A549 (cell line): Measurements from ENCODE around the gene WLS.

ENCODE experiments used
- CHD4 ChIP-seq: fragments of 200-600 bp; sonication (generic); IDR thresholded peaks from 2 replicates; pipeline ENCODE4 v1.6.1; 2016; ENCODE audit warnings: antibody characterized with exemption, mild to moderate bottlenecking, borderline replicate concordance
- HDAC2 ChIP-seq: fragments of 200-600 bp; sonication (generic); IDR thresholded peaks from 2 replicates; pipeline ENCODE4 v1.6.1; 2016
- HOXB5 ChIP-seq: fragments of 250-450 bp; sonication (Bioruptor Pico); IDR thresholded peaks from 2 replicates; pipeline ENCODE4 v1.5.0; 2020; ENCODE audit warnings: mild to moderate bottlenecking, moderate library complexity
- MAFK ChIP-seq: fragments of 450-650 bp; IDR thresholded peaks from 2 replicates; pipeline ENCODE4 v1.6.1; 2014; ENCODE audit not compliant: partially characterized antibody
- RNF2 ChIP-seq: fragments of 200-600 bp; sonication (generic); IDR thresholded peaks from 2 replicates; pipeline ENCODE4 v1.6.1; 2016; ENCODE audit warnings: low read depth, mild to moderate bottlenecking, antibody characterized with exemption, moderate library complexity, borderline replicate concordance
- TF ChIP-seq, protein P1 (sequence below): fragments of 450-650 bp; IDR thresholded peaks from 2 replicates; pipeline ENCODE4 v1.6.1; 2014; ENCODE audit warnings: antibody characterized with exemption
- TF ChIP-seq, protein P2 (sequence below): fragments of >200 bp; sonication (Bioruptor Twin); formaldehyde crosslinking; IDR thresholded peaks from 3 replicates; pipeline ENCODE4 v1.5.1; 2016
- TF ChIP-seq, protein P3 (sequence below): fragments of 150-350 bp; IDR thresholded peaks from 2 replicates; pipeline ENCODE4 v1.6.1; 2014; ENCODE audit warnings: low read depth, mild to moderate bottlenecking, low read length

- TF ChIP-seq, protein P1, sequence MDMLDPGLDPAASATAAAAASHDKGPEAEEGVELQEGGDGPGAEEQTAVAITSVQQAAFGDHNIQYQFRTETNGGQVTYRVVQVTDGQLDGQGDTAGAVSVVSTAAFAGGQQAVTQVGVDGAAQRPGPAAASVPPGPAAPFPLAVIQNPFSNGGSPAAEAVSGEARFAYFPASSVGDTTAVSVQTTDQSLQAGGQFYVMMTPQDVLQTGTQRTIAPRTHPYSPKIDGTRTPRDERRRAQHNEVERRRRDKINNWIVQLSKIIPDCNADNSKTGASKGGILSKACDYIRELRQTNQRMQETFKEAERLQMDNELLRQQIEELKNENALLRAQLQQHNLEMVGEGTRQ, result no peak
- TF ChIP-seq MAFK (no peak), HOXB5 (CRISPR knock-in tag) (no peak), HDAC2 (no peak), CHD4 (no peak), RNF2 (no peak)
- TF ChIP-seq, protein P2, sequence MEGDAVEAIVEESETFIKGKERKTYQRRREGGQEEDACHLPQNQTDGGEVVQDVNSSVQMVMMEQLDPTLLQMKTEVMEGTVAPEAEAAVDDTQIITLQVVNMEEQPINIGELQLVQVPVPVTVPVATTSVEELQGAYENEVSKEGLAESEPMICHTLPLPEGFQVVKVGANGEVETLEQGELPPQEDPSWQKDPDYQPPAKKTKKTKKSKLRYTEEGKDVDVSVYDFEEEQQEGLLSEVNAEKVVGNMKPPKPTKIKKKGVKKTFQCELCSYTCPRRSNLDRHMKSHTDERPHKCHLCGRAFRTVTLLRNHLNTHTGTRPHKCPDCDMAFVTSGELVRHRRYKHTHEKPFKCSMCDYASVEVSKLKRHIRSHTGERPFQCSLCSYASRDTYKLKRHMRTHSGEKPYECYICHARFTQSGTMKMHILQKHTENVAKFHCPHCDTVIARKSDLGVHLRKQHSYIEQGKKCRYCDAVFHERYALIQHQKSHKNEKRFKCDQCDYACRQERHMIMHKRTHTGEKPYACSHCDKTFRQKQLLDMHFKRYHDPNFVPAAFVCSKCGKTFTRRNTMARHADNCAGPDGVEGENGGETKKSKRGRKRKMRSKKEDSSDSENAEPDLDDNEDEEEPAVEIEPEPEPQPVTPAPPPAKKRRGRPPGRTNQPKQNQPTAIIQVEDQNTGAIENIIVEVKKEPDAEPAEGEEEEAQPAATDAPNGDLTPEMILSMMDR, result no peak
- TF ChIP-seq, protein P3, sequence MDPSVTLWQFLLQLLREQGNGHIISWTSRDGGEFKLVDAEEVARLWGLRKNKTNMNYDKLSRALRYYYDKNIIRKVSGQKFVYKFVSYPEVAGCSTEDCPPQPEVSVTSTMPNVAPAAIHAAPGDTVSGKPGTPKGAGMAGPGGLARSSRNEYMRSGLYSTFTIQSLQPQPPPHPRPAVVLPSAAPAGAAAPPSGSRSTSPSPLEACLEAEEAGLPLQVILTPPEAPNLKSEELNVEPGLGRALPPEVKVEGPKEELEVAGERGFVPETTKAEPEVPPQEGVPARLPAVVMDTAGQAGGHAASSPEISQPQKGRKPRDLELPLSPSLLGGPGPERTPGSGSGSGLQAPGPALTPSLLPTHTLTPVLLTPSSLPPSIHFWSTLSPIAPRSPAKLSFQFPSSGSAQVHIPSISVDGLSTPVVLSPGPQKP, result no peak
Observed at GRCh38 chr1:68221980-68222373, 10.3 kb downstream of the WLS start.
